HepG2 (cell line): ENCODE measurements around the gene SLC25A47. TPM values are rescaled to one million over a fixed set of nuclear protein-coding genes. Genes with fewer than 3 reads are reported as not detected.

Experiments
- CHD4 ChIP-seq: fragments of 200-600 bp; sonication (generic); IDR thresholded peaks from 2 replicates; pipeline ENCODE4 v1.7.0; 2017; ENCODE audit warnings: mild to moderate bottlenecking, low read length, borderline replicate concordance
- RFXANK ChIP-seq: IDR thresholded peaks from 2 replicates; pipeline ENCODE4 v1.6.1; 2016
- SOX13 ChIP-seq, 3 experiments: fragments of 450-650 bp in 1 of 3; sonication (generic) in 1 of 3; formaldehyde crosslinking in 1 of 3; IDR thresholded peaks in 2 of 3; conservative IDR thresholded peaks in 1 of 3; 2 replicates each; pipeline versions ENCODE4 v1.5.0 to v1.6.1; 2016 to 2020; ENCODE audit warnings: antibody characterized with exemption in 1 of 3, mild to moderate bottlenecking in 1 of 3, missing compliant biosample characterization in 1 of 3, missing genetic modification reagents in 1 of 3, moderate library complexity in 1 of 3
- ZIK1 ChIP-seq: sonication (generic); formaldehyde crosslinking; IDR thresholded peaks from 2 replicates; pipeline ENCODE4 v1.5.0; 2020; ENCODE audit warnings: mild to moderate bottlenecking, low read depth, missing genetic modification reagents, borderline replicate concordance
- ZNF205 ChIP-seq: IDR thresholded peaks from 2 replicates; pipeline ENCODE4 v1.6.1; 2018; ENCODE audit warnings: missing biosample characterization, missing genetic modification reagents
- polyA plus RNA-seq, 8 experiments: library from polyadenylated mRNA; depleted of rRNA in 3 of 8; stranded (reverse) in 7 of 8; unstranded in 1 of 8; fragments of >200 nt; fragmentation: Illumina TruSeq in 4 of 8; extraction: Trizol in 4 of 8; gene quantifications; 2 replicates each; pipeline versions ENCODE4 v1.2.1 to v1.2.3, GENCODE V29; 2011 to 2016; ENCODE audit warnings: low read depth in 4 of 8, missing spikeins in 1 of 8, mixed read lengths in 1 of 8; ENCODE audit not compliant: insufficient read depth in 1 of 8
- total RNA-seq, 5 experiments: library from RNA; depleted of rRNA; stranded (reverse); fragments of >200 nt; fragmentation: Illumina TruSeq; extraction: Trizol; gene quantifications; 2 replicates each; pipeline ENCODE4 v1.2.3, GENCODE V29; 2016; ENCODE audit warnings: low read depth in 1 of 5
- TF ChIP-seq, protein P1 (sequence below), 2 experiments: sonication (generic) in 1 of 2; formaldehyde crosslinking in 1 of 2; IDR thresholded peaks; 2 replicates each; pipeline versions ENCODE4 v1.6.1 to v1.9.0; 2014 to 2022; ENCODE audit warnings: antibody characterized with exemption in 1 of 2, borderline replicate concordance in 1 of 2, inconsistent platforms in 1 of 2, low read depth in 1 of 2, missing genetic modification reagents in 1 of 2
- TF ChIP-seq, protein P2 (sequence below): sonication (generic); formaldehyde crosslinking; IDR thresholded peaks from 2 replicates; pipeline ENCODE4 v1.4.0; 2020; ENCODE audit warnings: missing genetic modification reagents
- TF ChIP-seq, protein P3 (sequence below): sonication (generic); formaldehyde crosslinking; IDR thresholded peaks from 2 replicates; pipeline ENCODE4 v1.4.0; 2020; ENCODE audit warnings: missing genetic modification reagents, borderline replicate concordance

The SLC25A47 gene
- total and polyA plus RNA-seq, 2 of the 13 experiments (the other 11 are each of a cell fraction or from before 2014, with no cell fraction given) = 1.0 to 1.7 TPM

- TF ChIP-seq, protein P1, sequence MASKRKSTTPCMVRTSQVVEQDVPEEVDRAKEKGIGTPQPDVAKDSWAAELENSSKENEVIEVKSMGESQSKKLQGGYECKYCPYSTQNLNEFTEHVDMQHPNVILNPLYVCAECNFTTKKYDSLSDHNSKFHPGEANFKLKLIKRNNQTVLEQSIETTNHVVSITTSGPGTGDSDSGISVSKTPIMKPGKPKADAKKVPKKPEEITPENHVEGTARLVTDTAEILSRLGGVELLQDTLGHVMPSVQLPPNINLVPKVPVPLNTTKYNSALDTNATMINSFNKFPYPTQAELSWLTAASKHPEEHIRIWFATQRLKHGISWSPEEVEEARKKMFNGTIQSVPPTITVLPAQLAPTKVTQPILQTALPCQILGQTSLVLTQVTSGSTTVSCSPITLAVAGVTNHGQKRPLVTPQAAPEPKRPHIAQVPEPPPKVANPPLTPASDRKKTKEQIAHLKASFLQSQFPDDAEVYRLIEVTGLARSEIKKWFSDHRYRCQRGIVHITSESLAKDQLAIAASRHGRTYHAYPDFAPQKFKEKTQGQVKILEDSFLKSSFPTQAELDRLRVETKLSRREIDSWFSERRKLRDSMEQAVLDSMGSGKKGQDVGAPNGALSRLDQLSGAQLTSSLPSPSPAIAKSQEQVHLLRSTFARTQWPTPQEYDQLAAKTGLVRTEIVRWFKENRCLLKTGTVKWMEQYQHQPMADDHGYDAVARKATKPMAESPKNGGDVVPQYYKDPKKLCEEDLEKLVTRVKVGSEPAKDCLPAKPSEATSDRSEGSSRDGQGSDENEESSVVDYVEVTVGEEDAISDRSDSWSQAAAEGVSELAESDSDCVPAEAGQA (IDR thresholded peaks at IDR 0.05; ENCODE audit: low read depth) = peak; percentile 56; the same call in 1 of the 2 replicates
- TF ChIP-seq, protein P1 (CRISPR knock-in tag; IDR thresholded peaks at IDR 0.05; ENCODE audit: borderline replicate concordance) = no peak
- TF ChIP-seq ZIK1 (CRISPR knock-in tag) (peak; percentile 8; the same call in 1 of the 2 replicates), SOX13 (IDR thresholded peaks at IDR 0.05) (no peak), SOX13 (CRISPR knock-in tag; conservative IDR thresholded peaks at IDR 0.05 in 1 of 2, IDR thresholded peaks at IDR 0.05 in 1 of 2) (peak in 1 of 2 experiments; percentile 77; a peak in 2 of 4 replicates), RFXANK (CRISPR knock-in tag) (no peak), CHD4 (no peak), ZNF205 (CRISPR knock-in tag) (no peak)
- TF ChIP-seq, protein P2, sequence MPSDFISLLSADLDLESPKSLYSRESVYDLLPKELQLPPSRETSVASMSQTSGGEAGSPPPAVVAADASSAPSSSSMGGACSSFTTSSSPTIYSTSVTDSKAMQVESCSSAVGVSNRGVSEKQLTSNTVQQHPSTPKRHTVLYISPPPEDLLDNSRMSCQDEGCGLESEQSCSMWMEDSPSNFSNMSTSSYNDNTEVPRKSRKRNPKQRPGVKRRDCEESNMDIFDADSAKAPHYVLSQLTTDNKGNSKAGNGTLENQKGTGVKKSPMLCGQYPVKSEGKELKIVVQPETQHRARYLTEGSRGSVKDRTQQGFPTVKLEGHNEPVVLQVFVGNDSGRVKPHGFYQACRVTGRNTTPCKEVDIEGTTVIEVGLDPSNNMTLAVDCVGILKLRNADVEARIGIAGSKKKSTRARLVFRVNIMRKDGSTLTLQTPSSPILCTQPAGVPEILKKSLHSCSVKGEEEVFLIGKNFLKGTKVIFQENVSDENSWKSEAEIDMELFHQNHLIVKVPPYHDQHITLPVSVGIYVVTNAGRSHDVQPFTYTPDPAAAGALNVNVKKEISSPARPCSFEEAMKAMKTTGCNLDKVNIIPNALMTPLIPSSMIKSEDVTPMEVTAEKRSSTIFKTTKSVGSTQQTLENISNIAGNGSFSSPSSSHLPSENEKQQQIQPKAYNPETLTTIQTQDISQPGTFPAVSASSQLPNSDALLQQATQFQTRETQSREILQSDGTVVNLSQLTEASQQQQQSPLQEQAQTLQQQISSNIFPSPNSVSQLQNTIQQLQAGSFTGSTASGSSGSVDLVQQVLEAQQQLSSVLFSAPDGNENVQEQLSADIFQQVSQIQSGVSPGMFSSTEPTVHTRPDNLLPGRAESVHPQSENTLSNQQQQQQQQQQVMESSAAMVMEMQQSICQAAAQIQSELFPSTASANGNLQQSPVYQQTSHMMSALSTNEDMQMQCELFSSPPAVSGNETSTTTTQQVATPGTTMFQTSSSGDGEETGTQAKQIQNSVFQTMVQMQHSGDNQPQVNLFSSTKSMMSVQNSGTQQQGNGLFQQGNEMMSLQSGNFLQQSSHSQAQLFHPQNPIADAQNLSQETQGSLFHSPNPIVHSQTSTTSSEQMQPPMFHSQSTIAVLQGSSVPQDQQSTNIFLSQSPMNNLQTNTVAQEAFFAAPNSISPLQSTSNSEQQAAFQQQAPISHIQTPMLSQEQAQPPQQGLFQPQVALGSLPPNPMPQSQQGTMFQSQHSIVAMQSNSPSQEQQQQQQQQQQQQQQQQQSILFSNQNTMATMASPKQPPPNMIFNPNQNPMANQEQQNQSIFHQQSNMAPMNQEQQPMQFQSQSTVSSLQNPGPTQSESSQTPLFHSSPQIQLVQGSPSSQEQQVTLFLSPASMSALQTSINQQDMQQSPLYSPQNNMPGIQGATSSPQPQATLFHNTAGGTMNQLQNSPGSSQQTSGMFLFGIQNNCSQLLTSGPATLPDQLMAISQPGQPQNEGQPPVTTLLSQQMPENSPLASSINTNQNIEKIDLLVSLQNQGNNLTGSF = no peak
- TF ChIP-seq, protein P3, sequence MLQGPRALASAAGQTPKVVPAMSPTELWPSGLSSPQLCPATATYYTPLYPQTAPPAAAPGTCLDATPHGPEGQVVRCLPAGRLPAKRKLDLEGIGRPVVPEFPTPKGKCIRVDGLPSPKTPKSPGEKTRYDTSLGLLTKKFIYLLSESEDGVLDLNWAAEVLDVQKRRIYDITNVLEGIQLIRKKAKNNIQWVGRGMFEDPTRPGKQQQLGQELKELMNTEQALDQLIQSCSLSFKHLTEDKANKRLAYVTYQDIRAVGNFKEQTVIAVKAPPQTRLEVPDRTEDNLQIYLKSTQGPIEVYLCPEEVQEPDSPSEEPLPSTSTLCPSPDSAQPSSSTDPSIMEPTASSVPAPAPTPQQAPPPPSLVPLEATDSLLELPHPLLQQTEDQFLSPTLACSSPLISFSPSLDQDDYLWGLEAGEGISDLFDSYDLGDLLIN = no peak
Observed at GRCh38 chr14:100290607-100291304, 32.4 kb upstream of the SLC25A47 start (continued).
